ENCODE data around the gene MYD88. TPM values are rescaled to one million over a fixed set of nuclear protein-coding genes. Genes with fewer than 3 reads are reported as not detected.
"Not testable (repeated sequence)": the region's sequence is repeated elsewhere in the genome, so short reads cannot be mapped to it uniquely, and the experiment has no call there.

The MYD88 gene
- total RNA-seq, 1 donor from 2014 or later: 35.2 TPM

DNA sequence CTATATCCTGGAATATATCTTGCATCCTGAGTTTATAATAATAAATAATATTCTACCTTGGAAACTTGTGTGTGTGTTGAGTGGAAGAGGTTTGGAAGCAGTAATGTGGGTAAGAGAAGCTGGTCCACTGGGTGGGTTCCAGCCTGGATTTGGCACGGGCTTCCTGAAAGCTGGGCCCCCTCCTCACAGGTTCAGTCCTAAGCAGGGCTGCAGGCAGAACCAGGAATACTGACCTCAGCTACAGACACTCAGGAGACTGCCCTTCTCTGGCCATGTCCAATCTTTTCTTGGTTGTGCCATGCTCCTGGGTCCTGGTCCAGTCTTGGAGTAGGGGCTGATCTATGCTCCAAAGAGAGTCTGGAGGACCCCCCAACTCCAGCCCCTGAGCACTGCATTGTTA is 4.5 kb downstream of the MYD88 start:
- no peak for DNase-seq (ENCODE audit: low spot score)

GRCh38 chr3:38143511-38143910 is 5.0 kb downstream of the MYD88 start:
- no peak for DNase-seq (ENCODE audit: low spot score)

- DNase-seq (ENCODE audit: low spot score): no peak
Observed at GRCh38 chr3:38146504-38146903, 8.0 kb downstream of the MYD88 start.

DNA sequence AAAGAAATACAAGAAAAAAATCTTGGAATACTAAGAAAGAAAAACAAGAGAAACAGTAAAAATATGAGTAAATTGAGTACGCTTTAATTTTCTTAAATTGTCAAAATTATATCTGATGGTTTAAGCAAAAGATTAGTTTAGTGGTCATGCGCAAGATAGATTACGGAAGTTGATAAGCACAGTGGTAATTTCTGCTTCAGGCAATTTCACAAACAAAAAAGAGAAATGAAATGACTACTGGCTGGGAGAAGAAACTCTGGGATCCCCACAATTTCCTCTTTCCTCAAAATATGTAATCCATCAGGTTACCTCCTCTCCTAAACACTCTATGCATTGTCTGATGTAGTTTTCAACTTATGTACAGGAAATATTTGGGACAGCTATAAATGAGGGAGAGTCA is 9.0 kb downstream of the MYD88 start:
- no peak for DNase-seq (ENCODE audit: low spot score)

DNA sequence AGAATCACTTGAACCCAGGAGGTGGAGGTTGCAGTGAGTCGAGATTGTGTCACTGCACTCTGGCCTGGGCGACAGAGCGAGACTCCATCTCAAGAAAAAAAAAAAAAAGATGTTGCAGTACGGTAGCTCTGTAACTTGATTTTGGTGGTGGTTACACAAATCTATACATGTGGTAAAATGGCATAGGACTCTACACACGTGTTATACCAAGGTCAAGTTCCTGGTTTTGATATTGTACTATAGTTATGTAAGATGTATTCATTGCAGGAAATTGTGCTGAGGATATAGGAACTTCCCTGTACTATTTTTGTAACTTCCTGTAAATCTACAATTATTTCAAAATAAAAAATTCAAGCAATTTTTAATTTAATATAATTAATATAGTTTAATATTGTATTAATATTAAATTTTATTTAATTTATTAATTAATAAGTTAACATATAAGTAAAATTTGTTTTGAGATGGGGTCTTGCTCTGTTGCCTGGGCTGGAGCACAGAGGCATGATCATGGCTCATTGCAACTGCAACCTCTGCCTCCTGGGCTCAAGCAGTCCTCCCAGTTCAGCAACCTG is 9.9 kb downstream of the MYD88 start:
- no peak for DNase-seq (ENCODE audit: low spot score)

GRCh38 chr3:38149708-38150107 is 11.2 kb downstream of the MYD88 start:
- no peak for DNase-seq (ENCODE audit: low spot score)

GRCh38 chr3:38150780-38151528 is 12.5 kb downstream of the MYD88 start:
- DNase-seq (ENCODE audit: low spot score): no peak

GRCh38 chr3:38151667-38152265 is 13.3 kb downstream of the MYD88 start:
- no peak for DNase-seq (ENCODE audit: low spot score)

GRCh38 chr3:38152609-38153008 is 14.1 kb downstream of the MYD88 start:
- no peak for DNase-seq (ENCODE audit: low spot score)

GRCh38 chr3:38153221-38153620 is 14.8 kb downstream of the MYD88 start:
- no peak for DNase-seq (ENCODE audit: low spot score)

DNA sequence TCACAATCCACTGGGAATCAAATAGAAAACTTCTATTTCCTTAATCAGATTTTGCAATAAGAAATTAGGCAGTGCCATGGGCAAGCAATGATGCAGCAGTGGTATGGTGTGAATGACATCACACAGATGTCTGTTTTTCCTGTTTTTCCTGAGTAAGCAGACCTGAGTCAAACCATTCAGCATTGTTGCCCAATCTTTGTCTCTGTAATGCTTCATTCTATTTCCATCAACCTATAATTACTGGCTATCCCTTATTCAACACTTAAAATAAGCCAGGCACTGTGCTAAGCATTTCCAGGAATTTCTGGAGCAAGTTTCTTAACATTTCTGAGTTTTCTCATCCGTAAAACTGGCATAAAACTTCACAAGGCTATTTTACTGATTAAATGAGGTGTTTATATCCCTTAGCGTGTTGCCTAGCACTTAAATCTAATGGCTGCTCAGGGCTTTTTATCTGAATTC is 15.6 kb downstream of the MYD88 start:
- DNase-seq (ENCODE audit: low spot score): no peak

DNA sequence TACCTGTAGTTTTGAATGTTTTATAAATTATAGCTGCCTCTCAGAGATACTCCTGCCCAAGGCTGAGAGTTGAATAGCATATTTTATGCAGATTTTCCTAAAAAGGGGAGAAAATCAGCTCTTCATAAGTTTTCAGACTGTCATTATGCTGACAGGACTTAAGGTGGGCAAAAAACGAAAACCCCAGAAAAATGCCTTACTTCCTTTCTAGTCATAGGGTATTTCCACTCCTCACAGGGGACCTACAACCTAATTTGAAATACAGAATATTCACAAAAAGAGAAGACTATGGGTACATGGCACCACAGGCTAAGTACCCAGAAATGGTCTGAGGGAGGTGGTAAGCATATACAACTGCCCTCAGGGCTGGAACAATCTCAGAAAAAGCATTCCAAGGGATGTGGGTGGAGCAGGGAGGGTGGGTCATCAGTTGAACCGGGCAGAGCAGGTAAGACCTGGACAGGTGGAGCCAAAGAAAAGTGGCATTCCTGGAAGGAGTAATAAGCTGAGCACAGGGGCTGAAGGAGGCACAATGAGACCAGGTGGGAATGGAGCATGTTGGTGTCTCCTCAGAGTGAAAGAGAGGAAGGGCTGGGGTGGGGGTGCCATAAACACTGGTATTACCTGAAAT is 16.3 kb downstream of the MYD88 start:
- no peak for DNase-seq (ENCODE audit: low spot score)

DNA sequence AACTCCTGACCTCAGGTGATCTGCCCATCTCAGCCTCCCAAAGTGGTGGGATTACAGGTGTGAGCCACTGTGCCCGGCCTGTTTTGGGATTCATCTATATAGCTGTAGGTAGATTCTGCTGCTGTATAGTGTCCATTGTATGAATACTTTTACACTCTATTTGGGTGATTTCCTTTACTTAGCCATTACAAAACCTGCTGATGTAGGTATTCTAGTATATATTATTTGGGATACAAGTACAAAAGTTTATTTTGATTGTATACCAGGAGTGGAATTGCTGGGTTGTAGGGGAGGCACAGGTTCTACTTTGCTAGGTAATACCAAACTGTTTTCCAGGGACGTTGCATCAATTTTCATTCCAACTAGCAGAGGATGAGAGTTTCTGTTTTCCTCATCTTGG is 17.4 kb downstream of the MYD88 start:
- no peak for DNase-seq (ENCODE audit: low spot score)

DNA sequence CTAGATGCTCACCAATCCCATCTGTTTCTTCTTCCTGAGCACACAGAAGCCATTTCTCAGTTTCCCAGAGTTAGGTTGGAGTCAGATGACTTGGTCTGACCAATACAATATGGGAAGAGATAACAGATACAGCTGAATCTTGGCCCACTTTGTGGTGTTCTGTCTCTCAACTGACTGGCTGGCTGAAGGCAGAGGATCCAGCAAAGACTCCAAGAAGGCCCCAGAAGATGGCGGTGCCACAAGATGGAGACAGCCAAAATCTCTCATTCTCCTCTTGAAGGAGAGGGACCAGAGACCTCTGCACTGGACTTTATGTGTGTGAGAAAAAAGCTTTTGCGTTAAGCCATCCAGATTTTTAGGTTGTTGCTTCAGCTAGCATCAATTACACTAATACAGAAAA is 18.7 kb downstream of the MYD88 start:
- no peak for DNase-seq (ENCODE audit: low spot score)

GRCh38 chr3:38157595-38157994 is 19.1 kb downstream of the MYD88 start:
- no peak for DNase-seq (ENCODE audit: low spot score)

DNA sequence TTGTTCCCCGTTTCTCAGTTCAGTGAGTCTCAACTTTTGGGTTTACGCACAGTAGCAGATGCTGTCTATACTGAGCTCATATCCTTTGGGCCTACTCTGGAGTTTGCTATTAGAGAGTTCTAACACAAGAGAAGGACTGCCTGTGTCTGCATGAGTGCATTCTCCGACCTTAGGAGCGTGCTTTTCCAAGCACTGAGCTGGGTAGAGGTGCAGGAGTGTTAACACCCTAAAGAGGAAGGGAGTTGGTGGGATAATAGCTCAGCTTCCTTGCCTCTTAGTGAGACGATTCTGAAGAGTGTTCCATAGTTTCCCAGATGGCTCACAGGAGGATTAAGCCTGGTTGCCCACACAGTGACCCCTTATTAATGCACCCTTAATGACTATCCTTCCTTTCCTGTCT is 20.0 kb downstream of the MYD88 start:
- DNase-seq (ENCODE audit: low spot score): no peak

GRCh38 chr3:38160704-38161103 is 22.2 kb downstream of the MYD88 start:
- DNase-seq (ENCODE audit: low spot score): not testable (repeated sequence)

- no peak for DNase-seq (ENCODE audit: low spot score)
Observed at GRCh38 chr3:38163117-38163840, 24.8 kb downstream of the MYD88 start.

GRCh38 chr3:38163841-38164642 is 25.6 kb downstream of the MYD88 start:
- no peak for DNase-seq (ENCODE audit: low spot score)

DNA sequence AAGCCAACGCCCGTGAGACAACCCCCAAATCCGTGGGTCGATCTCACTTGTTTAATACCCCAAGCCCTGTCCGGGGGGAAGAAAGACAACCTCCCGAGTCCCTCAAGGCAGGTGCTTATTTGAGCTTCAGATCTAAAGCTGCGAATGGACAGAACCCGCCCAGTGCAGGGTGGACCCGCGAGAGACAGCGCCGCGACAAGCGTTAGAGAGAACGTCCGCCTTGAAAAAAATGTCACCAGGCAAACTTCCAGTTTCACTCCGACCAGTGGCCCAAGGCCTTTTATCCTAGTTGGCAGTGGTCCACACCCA is 26.1 kb downstream of the MYD88 start:
- no peak for DNase-seq (ENCODE audit: low spot score)

DNA sequence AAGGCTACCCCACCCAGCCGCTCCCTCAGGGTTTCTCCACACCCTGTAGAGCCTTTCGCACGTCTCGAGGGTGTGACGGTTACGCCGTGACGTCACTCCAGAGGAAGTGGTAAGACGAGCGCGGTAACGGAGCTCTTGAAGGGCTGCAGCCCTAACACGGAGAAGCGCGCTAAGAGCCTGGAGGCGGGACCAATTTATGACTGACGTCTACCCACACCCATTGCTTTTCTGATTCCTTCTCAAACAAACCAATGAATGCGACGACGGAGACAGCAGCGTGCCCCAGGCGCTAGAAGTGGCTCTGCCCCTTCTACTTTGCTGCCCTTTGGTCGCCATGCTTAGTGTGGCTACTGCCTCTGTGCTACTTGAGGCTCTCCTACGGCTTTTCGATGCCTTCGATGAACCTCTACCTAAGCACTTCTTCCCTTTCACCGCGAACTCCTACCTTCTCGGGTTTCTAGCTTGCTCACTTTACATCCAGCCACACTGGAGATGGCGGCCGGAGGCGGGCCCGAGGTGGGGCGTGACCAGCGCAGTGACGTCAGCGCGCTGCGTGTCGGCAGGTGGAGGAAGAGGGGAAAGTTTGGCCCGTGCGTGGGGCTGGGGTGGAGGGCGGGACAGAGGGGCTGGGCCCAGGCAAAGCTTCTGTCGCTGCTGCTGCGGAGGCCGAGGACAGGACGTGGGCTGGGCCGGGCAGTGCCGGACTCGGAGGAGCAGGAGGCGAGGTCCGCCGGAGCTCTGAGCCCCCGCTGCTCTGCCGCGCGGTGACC is 26.7 kb downstream of the MYD88 start, which contains the start of gene OXSR1:
TSS of gene OXSR1 (plus strand) at position 586 of the 770 bp plus-strand sequence. CDS start 340 bp downstream, outside the sequence.
- DNase-seq (ENCODE audit: low spot score): peak; percentile 100
